OCI-LY7 (cell line): Measurements from ENCODE around the gene RAPGEF4.

ENCODE experiments used
- EZH2phosphoT487 ChIP-seq: fragments of 200-600 bp; sonication (generic); IDR thresholded peaks from 2 replicates; pipeline ENCODE4 v1.6.1; 2018; ENCODE audit warnings: low read depth, borderline replicate concordance, mild to moderate bottlenecking, mixed run types, antibody characterized with exemption, low read length, moderate library complexity, mixed read lengths
- TF ChIP-seq, protein P1 (sequence below): fragments of 200-600 bp; sonication (generic); conservative IDR thresholded peaks from 2 replicates; pipeline ENCODE4 v1.5.1; 2014; ENCODE audit warnings: mild to moderate bottlenecking, antibody characterized with exemption, low read length, moderate library complexity, mixed read lengths

GRCh38 chr2:172813314-172813888 is 77.8 kb downstream of the RAPGEF4 start:
- TF ChIP-seq, protein P1, sequence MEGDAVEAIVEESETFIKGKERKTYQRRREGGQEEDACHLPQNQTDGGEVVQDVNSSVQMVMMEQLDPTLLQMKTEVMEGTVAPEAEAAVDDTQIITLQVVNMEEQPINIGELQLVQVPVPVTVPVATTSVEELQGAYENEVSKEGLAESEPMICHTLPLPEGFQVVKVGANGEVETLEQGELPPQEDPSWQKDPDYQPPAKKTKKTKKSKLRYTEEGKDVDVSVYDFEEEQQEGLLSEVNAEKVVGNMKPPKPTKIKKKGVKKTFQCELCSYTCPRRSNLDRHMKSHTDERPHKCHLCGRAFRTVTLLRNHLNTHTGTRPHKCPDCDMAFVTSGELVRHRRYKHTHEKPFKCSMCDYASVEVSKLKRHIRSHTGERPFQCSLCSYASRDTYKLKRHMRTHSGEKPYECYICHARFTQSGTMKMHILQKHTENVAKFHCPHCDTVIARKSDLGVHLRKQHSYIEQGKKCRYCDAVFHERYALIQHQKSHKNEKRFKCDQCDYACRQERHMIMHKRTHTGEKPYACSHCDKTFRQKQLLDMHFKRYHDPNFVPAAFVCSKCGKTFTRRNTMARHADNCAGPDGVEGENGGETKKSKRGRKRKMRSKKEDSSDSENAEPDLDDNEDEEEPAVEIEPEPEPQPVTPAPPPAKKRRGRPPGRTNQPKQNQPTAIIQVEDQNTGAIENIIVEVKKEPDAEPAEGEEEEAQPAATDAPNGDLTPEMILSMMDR, result 0 out of 2 replicates have a peak, but pooled peaks have one; percentile 21
- no peak for TF ChIP-seq EZH2phosphoT487
